Activated naive CD4-positive, alpha-beta T cell treated with anti-CD3 and anti-CD28 coated beads, Interleukin-2, amount 50 U/mL, for 16 hours (primary cell): ENCODE results near the gene KLK7.
"Not testable (repeated sequence)": the region's sequence is repeated elsewhere in the genome, so short reads cannot be mapped to it uniquely, and the experiment has no call there.

ENCODE experiments used
- DNase-seq: peaks from one replicate; pipeline ENCODE4 v3.0.0-alpha.2; 2020

The KLK7 gene

DNA sequence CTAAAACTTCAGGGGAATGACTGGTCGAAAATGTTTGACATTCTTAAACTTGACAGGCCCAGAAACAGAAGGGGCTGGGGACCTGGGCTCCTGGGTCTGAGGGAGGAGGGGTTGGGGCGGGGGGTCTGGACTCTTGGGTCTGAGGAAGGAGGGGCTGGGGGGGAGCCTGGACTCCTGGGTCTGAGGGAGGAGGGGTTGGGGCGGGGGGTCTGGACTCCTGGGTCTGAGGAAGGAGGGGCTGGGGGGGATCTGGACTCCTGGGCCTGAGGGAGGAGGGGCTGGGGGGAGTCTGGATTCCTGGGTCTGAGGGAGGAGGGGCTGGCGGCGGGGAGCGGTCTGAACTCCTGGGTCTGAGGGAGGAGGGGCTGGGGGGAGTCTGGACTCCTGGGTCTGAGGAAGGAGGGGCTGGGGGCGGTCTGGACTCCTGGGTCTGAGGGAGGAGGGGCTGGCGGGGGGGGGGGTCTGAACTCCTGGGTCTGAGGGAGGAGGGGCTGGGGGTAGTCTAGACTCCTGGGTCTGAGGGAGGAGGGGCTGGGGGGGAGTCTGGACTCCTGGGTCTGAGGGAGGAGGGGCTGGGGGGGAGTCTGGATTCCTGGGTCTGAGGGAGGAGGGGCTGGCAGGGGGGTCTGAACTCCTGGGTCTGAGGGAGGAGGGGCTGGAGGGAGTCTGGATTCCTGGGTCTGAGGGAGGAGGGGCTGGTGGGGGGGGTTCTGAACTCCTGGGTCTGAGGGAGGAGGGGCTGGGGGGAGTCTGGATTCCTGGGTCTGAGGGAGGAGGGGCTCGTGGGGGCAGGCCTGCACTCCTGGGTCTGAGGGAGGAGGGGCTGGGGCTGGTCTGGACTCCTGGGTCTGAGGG lies 8.8 kb downstream of the KLK7 start:
- no peak for DNase-seq

DNA sequence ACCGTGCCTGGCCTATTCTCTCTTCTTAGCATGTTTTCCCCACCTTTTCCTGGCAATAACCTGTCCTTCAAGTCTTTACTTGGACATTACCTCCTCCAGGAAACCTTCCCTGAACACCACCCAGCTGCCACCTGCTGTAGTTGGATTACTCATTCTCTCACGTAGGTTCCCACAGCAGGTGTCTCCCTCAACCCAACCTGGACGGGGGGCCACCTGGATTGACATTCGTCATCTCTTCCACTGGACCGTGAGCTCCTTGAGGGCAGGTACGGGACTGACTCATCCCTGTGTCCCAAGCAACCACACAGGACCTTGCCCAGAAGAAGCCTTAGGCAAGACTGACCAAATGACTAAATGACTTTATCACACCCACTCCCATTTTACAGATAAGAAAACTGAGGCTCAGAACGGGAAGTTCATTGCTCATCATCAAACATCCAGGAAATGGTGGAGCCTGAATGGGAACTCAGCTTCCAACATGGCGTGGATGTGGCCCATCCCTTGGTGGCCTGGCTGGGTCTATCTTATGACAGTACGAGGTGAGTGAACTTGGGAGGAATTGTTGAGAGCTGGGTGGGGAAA lies 10.8 kb downstream of the KLK7 start:
- DNase-seq: no peak

DNA sequence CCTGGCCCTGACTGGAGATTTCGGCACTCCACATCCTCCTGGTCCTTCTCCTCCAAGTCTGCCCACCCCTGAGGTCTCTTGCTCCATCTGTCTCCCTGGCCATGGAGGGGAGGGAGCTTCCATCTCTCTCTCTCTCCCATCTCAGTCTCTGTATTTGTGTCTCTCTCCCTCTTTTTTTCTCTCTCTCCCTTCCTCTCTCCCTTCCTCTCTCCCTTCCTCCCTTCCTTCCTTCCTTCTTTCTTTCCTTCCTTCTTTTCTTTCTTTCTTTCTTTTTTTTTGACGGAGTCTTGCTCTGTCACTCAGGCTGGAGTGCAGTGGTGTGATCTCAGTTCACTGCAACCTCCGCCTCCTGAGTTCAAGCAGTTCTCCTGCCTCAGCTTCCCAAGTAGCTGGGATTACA lies 13.9 kb downstream of the KLK7 start:
- DNase-seq: not testable (repeated sequence)

DNA sequence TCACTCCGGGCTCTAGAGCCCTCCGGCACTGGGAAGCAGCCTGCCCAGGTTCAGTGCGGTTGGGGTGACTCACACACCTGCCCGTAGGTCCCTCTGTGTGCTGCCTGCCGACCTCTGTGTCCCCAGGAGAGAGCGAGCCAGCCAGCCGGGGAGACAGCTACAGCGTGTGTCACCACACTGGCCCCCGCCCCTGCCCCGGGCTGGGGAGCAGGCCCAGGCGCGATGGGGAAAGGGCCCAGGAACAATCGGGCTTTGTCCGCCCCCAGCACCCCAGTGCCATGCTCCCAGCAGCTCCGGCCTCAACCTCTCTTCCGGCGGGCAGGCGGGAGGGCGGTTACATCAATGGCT lies 14.3 kb downstream of the KLK7 start, which contains the start of gene KLK6:
TSS of gene KLK6 (minus strand) at position 179 of the 348 bp plus-strand sequence. CDS start 1,487 bp downstream, outside the sequence.
- no peak for DNase-seq

DNA sequence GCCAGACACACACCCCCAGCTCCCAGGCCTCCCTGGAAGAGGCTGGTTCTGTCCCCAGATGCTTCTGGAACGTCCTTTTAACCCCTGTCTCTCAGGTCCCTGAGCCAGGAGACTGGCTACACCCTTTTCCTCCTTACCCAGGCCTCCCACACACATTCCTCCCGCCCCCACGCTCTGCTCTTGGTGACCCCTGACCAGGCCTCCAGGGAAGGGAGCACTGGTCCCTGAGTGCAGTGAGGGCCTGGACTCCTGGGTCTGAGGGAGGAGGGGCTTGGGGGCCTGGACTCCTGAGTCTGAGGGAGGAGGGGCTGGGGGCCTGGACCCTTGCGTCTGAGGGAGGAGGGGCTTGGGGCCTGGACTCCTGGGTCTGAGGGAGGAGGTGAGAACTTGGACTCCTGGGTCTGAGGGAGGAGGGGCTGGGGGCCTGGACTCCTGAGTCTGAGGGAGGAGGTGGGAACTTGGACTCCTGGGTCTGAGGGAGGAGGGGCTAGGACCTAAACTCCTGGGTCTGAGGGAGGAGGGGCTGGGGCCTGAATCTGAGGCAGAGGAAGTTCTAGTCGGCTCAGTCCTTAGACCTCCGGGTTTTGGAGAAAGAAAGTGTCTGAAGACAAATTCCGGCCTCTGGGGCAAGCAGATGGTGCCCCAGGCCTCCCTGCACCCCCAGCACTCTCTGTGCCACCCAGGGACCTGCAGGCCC lies 14.9 kb downstream of the KLK7 start:
- DNase-seq: no peak

DNA sequence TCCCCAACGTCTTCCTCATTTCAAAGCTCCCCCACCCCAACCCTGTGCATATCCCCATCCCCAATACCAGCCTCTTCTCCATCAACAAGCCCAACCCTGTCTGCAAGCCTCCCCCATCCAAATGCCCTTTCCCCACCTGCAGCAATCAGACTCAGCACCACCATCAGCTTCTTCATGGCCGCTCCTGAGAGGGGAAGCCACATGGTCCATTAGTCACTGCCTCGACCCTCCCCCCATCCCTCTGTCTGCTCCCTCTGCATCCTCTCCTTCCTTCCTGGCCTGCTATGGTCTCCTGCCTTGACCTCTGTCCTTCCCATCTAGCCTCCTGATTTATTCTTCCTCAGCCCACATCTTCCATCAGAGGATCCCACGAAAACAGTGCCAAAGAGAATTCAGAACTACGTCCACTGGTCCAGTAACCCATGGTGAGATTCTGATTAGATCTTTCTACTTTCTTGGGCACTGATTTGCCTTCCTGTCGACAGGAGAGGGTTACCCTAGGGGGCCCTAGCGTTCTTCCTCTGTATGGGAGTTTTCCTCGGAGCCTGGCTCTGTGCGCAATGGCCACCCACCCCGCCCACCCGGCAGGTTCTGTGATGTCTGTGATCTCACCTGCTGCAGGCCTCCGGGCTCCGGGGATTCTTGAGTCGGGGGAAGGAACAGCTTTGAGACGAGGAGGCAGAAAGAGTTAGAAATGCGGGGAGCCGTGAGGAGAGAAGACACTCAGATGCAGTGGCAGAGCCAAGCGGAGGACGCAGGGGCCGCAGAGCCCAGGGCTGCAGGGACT lies 15.6 kb downstream of the KLK7 start:
- DNase-seq: no peak

DNA sequence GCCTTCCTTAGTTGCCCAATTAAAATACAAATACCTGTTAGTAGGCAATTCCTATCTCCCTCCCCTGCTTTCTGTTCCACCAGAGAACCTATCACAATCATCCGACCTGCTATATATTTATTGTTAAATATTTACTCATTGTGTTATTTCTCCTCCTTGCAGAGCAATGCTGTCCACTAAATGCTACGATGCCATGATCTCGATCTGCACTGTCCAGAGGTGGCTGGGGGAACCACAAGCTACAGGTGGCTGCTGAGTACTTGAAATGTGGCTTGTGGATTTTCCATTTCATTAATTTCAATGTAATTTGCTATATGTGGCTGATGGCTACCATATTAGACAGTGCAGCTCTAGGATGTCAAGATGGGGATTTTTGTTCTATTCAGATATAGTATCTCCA lies 19.5 kb downstream of the KLK7 start:
- DNase-seq: no peak

DNA sequence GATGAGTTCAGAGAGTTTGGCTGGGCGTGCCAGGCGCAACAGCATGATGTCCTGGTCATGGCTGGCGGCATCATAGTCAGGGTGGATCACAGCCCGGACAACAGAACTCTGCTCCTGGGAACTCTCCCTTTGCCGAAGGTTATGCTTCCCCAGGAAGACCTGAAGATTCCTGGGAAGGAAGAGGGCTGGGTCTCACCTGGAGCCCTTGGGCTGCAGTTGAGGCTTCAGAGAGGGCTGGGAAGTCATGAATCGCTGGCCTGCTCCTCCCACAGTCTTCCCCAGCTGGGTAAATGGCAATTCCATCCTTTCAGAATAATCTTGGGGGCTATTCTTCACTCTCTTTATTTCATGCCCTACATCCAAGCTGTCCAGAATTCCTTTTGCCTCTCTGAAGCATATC lies 20.3 kb downstream of the KLK7 start:
- DNase-seq: no peak

DNA sequence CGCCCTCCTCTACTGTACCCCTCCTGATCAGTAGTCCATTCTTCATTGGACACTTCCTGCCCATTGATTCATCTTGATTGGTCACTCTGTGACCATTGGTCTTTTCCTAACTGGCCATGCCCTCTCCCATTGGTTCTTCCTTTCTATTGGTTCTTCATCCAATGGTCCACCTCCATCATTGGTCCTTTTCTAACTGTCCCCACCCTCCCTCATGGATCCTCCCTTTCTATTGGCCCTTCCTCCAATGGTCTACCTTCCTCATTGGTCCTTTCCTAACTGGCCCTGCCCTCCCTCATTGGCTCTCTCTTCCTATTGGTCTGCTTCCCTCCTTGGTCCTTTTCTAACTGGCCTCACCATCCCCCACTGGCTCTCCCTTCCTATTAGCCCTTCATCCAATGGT lies 21.5 kb downstream of the KLK7 start:
- DNase-seq: no peak

DNA sequence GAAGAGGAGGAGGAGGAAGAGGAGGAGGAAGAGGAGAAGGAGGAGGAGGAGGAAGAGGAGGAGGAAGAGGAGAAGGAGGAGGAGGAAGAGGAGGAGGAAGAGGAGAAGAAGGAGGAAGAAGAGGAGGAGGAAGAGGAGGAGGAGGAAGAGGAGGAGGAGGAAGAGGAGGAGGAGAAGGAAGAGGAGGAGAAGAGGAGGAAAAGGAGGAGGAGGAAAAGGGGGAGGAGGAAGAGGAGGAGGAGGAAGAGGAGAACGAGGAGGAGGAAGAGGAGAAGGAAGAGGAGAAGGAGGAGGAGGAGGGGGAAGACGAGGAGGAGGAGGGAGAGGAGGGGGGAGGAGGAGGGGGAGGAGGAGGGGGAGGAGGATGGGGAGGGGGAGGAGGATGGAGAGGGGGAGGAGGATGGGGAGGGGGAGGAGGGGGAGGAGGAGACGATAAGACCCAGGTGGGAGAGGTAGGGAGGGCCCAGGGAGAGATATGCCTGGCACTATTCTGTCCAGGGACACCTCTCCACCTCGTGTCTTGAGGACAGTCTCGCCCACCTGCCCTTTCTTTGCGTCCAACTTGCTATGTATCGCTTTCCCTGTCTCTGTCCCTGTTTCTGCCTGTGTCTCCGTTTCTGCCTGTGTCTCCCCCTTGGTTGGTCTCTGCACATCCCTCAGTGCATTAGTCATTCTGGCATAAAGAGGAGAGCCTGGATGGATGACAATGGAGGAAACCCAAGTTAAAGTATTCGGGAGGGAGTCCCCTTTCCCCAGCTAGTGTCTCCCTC lies 23.8 kb downstream of the KLK7 start:
- DNase-seq: no peak

DNA sequence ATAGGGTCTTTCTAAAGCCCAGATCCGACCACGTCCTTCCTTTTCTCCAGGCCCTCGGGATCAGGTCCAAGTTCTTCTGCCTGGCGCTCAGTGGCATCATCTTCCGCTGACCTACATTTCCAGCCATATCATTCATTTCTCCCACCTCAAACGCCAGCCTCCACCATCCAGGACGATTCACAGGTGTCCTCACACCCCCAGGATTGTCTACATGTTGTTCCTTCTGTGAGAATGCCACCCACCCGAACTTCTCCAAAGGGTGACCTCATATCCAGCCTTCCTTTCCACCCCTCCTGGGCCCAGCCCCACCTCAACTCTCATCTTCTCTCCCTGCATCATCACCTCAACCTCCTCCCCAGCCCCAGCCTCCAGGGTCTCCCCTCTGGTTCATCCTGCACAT lies 26.1 kb downstream of the KLK7 start:
- no peak for DNase-seq

DNA sequence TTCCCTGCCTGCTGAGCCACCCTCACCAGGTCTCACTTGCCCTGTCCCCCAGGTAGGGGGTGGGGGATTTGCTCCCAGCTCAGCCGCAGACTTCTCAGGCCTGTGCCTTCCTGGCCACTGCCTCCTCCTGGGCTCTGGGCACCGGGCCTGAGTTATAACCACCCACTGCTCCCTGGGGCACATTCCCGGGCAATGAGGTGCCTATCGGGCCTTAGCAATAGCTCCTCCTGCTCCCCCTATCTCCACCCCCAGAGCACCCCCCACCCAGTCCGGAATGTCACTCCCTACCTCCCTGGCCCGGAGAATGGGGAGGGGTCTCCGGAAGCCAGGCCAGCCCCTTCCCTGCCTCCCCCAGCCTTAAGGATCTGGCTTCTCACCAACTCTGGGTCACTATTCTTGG lies 30.8 kb downstream of the KLK7 start, which contains the start of gene KLK5:
TSS of gene KLK5 (minus strand) at position 129 of the 400 bp plus-strand sequence. CDS start 381 bp downstream, outside the sequence.
- no peak for DNase-seq

DNA sequence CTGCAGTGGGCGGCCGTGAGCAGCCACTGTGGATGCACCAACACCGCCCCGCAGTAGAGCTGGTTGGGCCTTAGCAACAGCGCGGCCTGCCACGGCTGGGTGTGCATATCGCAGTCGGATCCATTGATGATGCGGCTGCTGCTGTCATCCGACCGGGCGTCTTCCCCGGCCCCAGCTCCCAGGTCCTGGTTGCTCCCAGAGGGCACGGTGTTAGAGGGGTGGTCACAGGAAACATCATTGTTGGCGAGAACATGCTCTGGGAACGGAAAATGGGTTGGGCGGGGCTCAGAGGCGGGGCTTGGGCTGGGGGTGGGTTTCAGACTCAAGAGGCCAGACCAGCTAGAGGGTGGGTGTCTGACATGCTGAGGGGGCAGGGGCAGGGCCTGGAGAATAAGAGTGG lies 33.9 kb downstream of the KLK7 start:
- DNase-seq: no peak

DNA sequence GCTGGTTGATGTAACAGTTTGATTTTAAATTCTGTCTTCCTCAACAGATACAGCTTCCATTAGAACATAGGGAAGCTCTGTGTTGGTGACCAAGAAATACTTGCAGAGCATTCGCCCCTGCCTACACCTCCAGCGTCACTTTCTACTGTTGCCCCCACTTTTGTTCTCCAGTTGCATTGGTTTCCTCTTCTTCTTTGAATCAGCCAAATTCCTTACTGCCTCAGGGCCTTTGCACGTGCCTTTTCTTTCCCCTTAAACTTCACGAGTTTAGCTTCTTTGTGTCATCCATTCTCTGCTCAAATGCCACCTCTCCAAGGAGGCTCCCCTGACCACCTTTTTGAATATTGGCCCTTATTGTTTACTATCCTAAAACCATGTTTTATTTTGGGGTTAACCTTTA lies 36.6 kb downstream of the KLK7 start:
- DNase-seq: no peak

DNA sequence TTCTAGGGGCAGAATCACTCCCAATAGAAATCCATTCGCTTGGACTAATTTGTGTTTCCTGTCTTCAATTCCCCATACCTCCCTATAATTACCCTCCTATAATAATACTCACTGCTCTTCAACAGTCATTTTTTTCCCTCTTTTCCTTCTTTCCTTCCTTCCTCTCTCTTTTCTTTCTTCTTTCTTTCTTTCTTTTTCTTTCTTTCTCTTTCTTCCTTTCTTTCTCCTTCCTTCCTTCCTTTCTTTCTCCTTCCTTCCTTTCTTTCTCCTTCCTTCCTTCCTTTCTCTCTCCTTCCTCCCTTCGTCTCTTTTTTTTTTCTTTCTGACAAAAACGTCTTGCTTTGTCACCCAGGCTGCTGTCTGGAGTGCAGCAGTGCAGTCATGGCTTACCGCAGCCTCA lies 38.9 kb downstream of the KLK7 start:
- no peak for DNase-seq

DNA sequence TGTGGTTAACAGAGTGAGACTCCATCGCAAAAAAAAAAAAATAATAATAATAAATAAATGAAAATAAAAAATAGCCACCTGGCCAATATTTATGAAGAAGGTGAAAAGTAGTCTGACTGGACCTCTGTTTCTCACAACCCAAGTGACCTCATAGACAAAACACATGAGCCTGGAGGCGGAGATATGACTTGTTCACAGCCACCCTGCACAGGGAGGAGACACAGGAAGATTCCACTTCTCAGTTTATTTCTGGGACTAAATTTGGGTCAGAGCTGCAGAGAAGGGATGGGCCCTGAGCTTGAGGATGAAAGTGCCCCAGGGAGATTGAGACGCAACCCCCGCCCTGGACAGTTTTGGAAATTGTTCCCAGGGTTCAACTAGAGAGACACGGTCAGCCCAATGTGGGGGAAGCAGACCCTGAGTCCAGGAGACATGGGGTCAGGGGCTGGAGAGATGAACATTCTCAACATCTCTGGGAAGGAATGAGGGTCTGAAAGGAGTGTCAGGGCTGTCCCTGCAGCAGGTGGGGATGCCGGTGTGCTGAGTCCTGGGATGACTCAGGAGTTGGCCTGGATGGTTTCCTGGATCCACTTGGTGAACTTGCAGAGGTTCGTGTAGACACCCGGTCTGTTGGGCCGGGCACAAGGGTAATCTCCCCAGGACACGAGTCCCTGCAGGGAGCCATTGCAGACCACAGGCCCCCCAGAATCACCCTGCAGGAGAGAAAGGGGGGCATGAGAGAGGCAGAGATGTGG lies 40.5 kb downstream of the KLK7 start:
- DNase-seq: no peak

DNA sequence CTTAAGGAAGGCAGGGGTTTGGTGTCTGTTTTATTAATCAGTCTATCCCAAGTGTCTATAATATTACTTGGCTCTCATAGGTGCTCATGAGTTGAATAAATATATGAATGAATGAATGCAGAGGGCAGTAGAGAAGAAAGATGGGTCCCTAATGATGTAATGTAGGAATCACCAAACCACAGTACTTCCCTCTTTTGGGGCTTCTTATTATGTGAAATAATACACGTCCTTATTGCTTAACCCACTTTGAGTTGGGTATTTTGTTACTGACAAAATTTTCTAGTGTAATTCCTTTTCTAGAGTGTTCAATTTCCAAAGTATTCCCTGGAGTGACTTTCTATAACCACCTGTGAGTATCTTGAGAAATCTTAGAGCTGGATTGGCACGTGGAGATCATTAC lies 44.1 kb downstream of the KLK7 start:
- no peak for DNase-seq

DNA sequence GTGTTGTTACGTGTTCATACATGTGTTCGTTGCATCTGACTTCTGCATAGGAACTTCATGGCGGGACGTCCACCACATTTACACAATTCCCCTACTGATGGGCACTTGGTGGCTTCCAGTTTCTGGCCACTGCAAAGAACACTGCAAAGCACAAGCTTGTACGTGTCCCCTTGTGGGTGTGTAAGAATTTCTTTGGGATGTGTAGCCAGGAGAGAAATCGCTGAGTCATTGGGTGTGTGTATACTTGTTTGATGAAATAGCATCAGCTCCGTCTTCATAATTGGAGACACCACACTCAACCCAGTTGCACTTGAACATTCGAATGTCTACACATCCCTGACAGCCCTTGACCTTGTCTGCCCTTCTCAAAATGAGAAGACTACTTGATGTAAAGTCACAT lies 50.1 kb downstream of the KLK7 start:
- no peak for DNase-seq

DNA sequence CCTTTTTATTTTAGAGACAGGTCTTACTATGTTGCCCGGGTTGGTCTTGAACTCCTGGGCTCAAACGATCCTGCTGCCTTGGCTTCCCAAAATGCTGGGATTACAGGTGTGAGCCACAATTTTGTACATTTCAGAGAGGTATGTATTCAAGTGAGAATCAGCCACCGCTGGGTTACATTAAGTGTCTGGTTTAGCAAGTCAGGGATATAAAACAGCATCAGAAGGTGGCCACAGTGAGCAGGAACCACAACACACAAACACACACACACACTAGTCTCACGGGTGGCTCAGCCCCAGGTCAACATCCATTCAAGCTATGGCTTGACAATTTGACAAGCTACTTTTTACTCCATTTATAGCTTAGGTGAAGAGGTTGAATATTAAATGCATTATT lies 51.0 kb downstream of the KLK7 start:
- DNase-seq: no peak

DNA sequence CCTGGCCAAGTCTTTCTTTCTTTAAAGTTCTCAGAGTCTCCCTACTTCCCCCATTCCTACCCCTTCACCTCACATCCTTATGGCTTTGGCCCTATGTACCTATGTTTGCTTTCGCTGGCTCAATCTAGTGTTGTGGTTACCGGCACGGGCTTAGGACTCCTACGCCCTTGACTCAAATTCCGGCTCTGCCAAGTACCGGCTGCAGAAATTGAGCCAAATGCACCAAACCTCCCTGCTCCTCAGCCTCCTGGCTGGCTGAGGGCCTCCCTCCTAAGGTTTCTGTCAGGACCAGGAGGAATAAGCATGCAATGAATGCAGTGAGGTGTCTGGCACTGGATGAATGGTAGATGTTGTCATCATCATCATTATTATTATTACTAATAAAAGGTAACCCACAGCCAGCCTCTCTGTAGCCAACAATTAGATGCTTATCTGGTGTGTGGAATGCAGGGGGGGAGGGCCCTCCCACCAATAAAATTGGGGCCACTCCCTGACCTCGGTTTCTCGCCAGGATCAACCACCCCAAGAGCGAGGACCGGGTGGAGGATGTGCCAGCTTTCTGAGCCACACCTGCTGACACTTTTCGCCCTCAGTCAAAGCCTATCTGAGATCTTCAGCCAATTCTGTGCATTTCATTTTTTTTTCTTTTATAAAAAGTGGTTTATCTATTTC lies 51.6 kb downstream of the KLK7 start:
- DNase-seq: no peak

DNA sequence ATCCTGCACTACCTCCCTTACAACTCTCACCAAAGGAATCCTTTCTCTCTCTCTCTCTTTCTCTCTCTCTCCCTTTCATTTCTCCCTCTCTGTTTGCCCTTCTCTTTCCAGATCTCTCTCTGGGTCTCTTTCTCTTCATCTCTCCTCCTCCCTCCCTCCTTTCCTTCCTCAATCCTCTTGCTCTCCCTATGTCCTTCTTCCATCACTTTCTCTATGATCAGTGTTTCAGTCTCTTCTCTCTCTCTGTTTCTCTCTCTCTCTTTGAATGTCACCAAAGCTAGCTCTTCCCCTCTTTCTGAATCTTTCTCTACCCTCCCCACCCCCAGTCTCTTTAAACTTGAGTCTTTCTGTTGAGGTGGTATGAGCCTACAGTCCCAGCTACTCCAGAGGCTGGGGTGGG lies 52.7 kb downstream of the KLK7 start:
- no peak for DNase-seq
